Fibroblast of skin of back (primary cell): Measurements from ENCODE around the gene HHLA2.
"Not testable (repeated sequence)": the region's sequence is repeated elsewhere in the genome, so short reads cannot be mapped to it uniquely, and the experiment has no call there.

Experiments
- DNase-seq: peaks from one replicate; pipeline ENCODE4 v3.0.0-alpha.2; 2013

Gene HHLA2

GRCh38 chr3:108343491-108343890 lies 47.1 kb downstream of the HHLA2 start:
- no peak for DNase-seq

- DNase-seq, result no peak
These were observed 49.3 kb downstream of the HHLA2 start for GRCh38 chr3:108345492-108346205.

- DNase-seq, result peak; percentile 2
These were observed 50.2 kb downstream of the HHLA2 start for GRCh38 chr3:108346301-108347227.

GRCh38 chr3:108352176-108352575 lies 55.8 kb downstream of the HHLA2 start:
- DNase-seq, result no peak

GRCh38 chr3:108354562-108354961 lies 58.2 kb downstream of the HHLA2 start:
- no peak for DNase-seq

GRCh38 chr3:108357042-108357441 lies 60.7 kb downstream of the HHLA2 start:
- no peak for DNase-seq

- no peak for DNase-seq
These were observed 62.7 kb downstream of the HHLA2 start for GRCh38 chr3:108359011-108359410.

- no peak for DNase-seq
These were observed 79.7 kb downstream of the HHLA2 start for GRCh38 chr3:108376026-108376425.

- no peak for DNase-seq
These were observed 81.0 kb downstream of the HHLA2 start for GRCh38 chr3:108377384-108377783.

- DNase-seq, result no peak
These were observed 82.0 kb downstream of the HHLA2 start for GRCh38 chr3:108378153-108378951.

- DNase-seq, result not testable (repeated sequence)
These were observed 82.6 kb downstream of the HHLA2 start for GRCh38 chr3:108378952-108379342.

GRCh38 chr3:108380128-108380795 lies 83.9 kb downstream of the HHLA2 start:
- no peak for DNase-seq

- DNase-seq, result no peak
These were observed 85.3 kb downstream of the HHLA2 start for GRCh38 chr3:108381529-108382140.

GRCh38 chr3:108383306-108383705 lies 87.0 kb downstream of the HHLA2 start:
- DNase-seq, result no peak

- no peak for DNase-seq
These were observed 90.7 kb downstream of the HHLA2 start for GRCh38 chr3:108387063-108387462.

- DNase-seq, result no peak
These were observed 92.1 kb downstream of the HHLA2 start for GRCh38 chr3:108388136-108389132.

GRCh38 chr3:108389372-108389771 lies 93.0 kb downstream of the HHLA2 start:
- DNase-seq, result no peak

- DNase-seq, result peak; percentile 40
These were observed 95.7 kb downstream of the HHLA2 start for GRCh38 chr3:108391917-108392593.

GRCh38 chr3:108393128-108393900 lies 97.0 kb downstream of the HHLA2 start:
- DNase-seq, result no peak
